Endothelial cell of umbilical vein (primary cell): ENCODE measurements around the gene SDHB. TPM values are rescaled to one million over a fixed set of nuclear protein-coding genes. Genes with fewer than 3 reads are reported as not detected.

ENCODE experiments used
- BruUV-seq: library from RNA; stranded (reverse); fragments of 400-500 nt; replicated peaks from 2 replicates; lab custom pipeline; 2021; lab: Mats Ljungman, UMichigan
- CTCF ChIA-PET: fragments of 300-600, 350-600 bp; sonication (Branson Sonifier 250); formaldehyde crosslinking; loops from one replicate; lab custom pipeline; 2021; ENCODE audit warnings: antibody characterized with exemption, inconsistent platforms; lab: Charles Lee
- POLR2A ChIA-PET: fragments of 300-600, 350-600 bp; sonication (Branson Sonifier 250); formaldehyde crosslinking; loops from one replicate; lab custom pipeline; 2021; ENCODE audit warnings: antibody characterized with exemption, inconsistent platforms; lab: Charles Lee
- DNase-seq: peaks from one replicate; pipeline ENCODE4 v3.0.0-alpha.2; 2011; ENCODE audit warnings: low read depth, low spot score
- FAIRE-seq: peaks from 2 replicates; lab custom pipeline; 2011; peaks lifted over from hg19 to GRCh38; lab: Jason Lieb, UNC
- H2AFZ ChIP-seq: 2 replicates; pipeline ENCODE4 v1.6.0; 2012; ENCODE audit warnings: low read depth, low read length, control low read depth, inconsistent platforms
- H3K27ac ChIP-seq: 2 replicates; pipeline ENCODE4 v1.5.1; 2011; ENCODE audit warnings: low read depth, mild to moderate bottlenecking, control low read depth, low read length, moderate library complexity; ENCODE audit not compliant: insufficient read depth
- H3K27me3 ChIP-seq, 2 experiments: 2 replicates each; pipeline versions ENCODE4 v1.6.0 to v1.6.1; 2011; ENCODE audit warnings: low read length in 2 of 2, mixed read lengths in 1 of 2; ENCODE audit not compliant: control insufficient read depth in 2 of 2, insufficient read depth in 2 of 2
- H3K36me3 ChIP-seq, 2 experiments: 2 replicates in 1 of 2; 3 replicates in 1 of 2; pipeline ENCODE4 v1.5.1; 2011; ENCODE audit warnings: low read length in 2 of 2, mild to moderate bottlenecking in 1 of 2, moderate library complexity in 1 of 2; ENCODE audit not compliant: control insufficient read depth in 2 of 2, insufficient read depth in 2 of 2; ENCODE audit errors: extremely low read depth in 1 of 2
- H3K4me1 ChIP-seq: 3 replicates; pipeline ENCODE4 v1.5.1; 2011; ENCODE audit warnings: mild to moderate bottlenecking, low read length; ENCODE audit not compliant: control insufficient read depth, insufficient read depth; ENCODE audit errors: extremely low read depth
- H3K4me2 ChIP-seq: 2 replicates; pipeline ENCODE4 v1.6.1; 2011; ENCODE audit warnings: low read length, control low read depth, mixed read lengths; ENCODE audit not compliant: insufficient read depth
- H3K4me3 ChIP-seq, 3 experiments: fragments of 200-600 bp in 1 of 3; sonication (generic), shearing (Covaris generic) in 1 of 3; replicated peaks in 1 of 3; 2 replicates each; pipeline ENCODE4 v1.5.1; 2011 to 2016; ENCODE audit warnings: control low read depth in 3 of 3, low read length in 3 of 3, mild to moderate bottlenecking in 2 of 3, inconsistent platforms in 1 of 3, low read depth in 1 of 3, moderate library complexity in 1 of 3; ENCODE audit not compliant: insufficient read depth in 1 of 3
- H3K79me2 ChIP-seq: 2 replicates; pipeline ENCODE4 v1.6.0; 2012; ENCODE audit warnings: low read length, inconsistent platforms; ENCODE audit not compliant: control insufficient read depth, insufficient read depth
- H3K9ac ChIP-seq: replicated peaks from 2 replicates; pipeline ENCODE3; 2011; ENCODE audit warnings: low read length, control low read depth; ENCODE audit not compliant: insufficient read depth; ENCODE audit errors: extremely low read depth
- H3K9me1 ChIP-seq: replicated peaks from 3 replicates; pipeline ENCODE4 v1.6.0; 2011; ENCODE audit warnings: mild to moderate bottlenecking, low read length; ENCODE audit not compliant: control insufficient read depth, insufficient read depth; ENCODE audit errors: extremely low read depth
- H3K9me3 ChIP-seq: replicated peaks from 2 replicates; pipeline ENCODE4 v1.5.1; 2012; ENCODE audit warnings: low read length, inconsistent platforms; ENCODE audit not compliant: control insufficient read depth, insufficient read depth
- H4K20me1 ChIP-seq: replicated peaks from 2 replicates; pipeline ENCODE3; 2011; ENCODE audit warnings: mild to moderate bottlenecking, low read length; ENCODE audit not compliant: control insufficient read depth, insufficient read depth; ENCODE audit errors: extremely low read depth
- EZH2 ChIP-seq: IDR thresholded peaks from 2 replicates; pipeline ENCODE4 v1.6.1; 2012; ENCODE audit warnings: borderline replicate concordance, low read depth, mild to moderate bottlenecking, moderate library complexity, low read length, inconsistent platforms; ENCODE audit not compliant: severe bottlenecking
- FOS ChIP-seq: IDR thresholded peaks from 2 replicates; pipeline ENCODE4 v1.6.1; 2011; ENCODE audit warnings: mild to moderate bottlenecking, low read length, moderate library complexity, borderline replicate concordance; ENCODE audit not compliant: insufficient read depth
- POLR2A ChIP-seq: IDR thresholded peaks from 2 replicates; pipeline ENCODE4 v1.6.1; 2012; ENCODE audit warnings: low read depth, mild to moderate bottlenecking, control low read depth, low read length
- POLR2AphosphoS5 ChIP-seq: IDR thresholded peaks from 2 replicates; pipeline ENCODE4 v1.6.1; 2012; ENCODE audit warnings: low read depth, mild to moderate bottlenecking, control low read depth, low read length, moderate library complexity; ENCODE audit not compliant: insufficient read depth
- dilution Hi-C: fragments of 300-500 bp; cut with MboI; formaldehyde crosslinking; loops from one replicate; pipeline ENCODE4 v1.15.0; 2019; ENCODE audit warnings: low sequenced_read_pairs; ENCODE audit not compliant: extremely low pct_ligation_motif_present
- intact Hi-C: fragments of 100-400 bp; cut with micrococcal nuclease; formaldehyde crosslinking; loops from one replicate; pipeline ENCODE4 v1.10.0; 2022
- polyA plus RNA-seq, 4 experiments: library from polyadenylated mRNA; depleted of rRNA in 3 of 4; stranded (reverse) in 3 of 4; unstranded in 1 of 4; fragments of >200 nt; gene quantifications; 2 replicates each; pipeline versions ENCODE4 v1.2.1 to v1.2.3, GENCODE V29; 2011 to 2012; ENCODE audit warnings: missing spikeins in 1 of 4
- total RNA-seq: library from RNA; stranded (reverse); gene quantifications from 2 replicates; pipeline ENCODE4 v1.2.3, GENCODE V29; 2021
- TF ChIP-seq, protein P1 (sequence below), 2 donors: IDR thresholded peaks; 1 replicate in 1 of 2; 2 replicates in 1 of 2; pipeline ENCODE4 v1.5.1; 2011; ENCODE audit warnings: low read length in 2 of 2, mild to moderate bottlenecking in 2 of 2, moderate library complexity in 2 of 2, control low read depth in 1 of 2, inconsistent platforms in 1 of 2, low read depth in 1 of 2; ENCODE audit not compliant: insufficient read depth in 1 of 2; ENCODE audit errors: extremely low read depth in 1 of 2
- TF ChIP-seq, protein P2 (sequence below): IDR thresholded peaks from 2 replicates; pipeline ENCODE4 v1.6.1; 2011; ENCODE audit not compliant: insufficient read depth, insufficient read length

The SDHB gene
- total and polyA plus RNA-seq, 2 donors (not counting 3 experiments of a cell fraction or from before 2014, with no cell fraction given): 96.2 to 98.1 TPM

- dilution Hi-C loops (no loop called here), intact Hi-C loops (no loop called here)
- H3K9me3 ChIP-seq: no peaks in the 10 kb centered on the region
- ChIA-PET CTCF (no interaction called here), POLR2A (no interaction called here)
- no TSS peak for BruUV-seq
- H4K20me1 ChIP-seq: no peaks in the 10 kb centered on the region
- no peak overlapping the region for H3K4me2 ChIP-seq
- H3K27ac ChIP-seq: no peak overlapping the region
- no peak overlapping the region for H3K9ac ChIP-seq
- no peak for DNase-seq
- peaks cover 0 to 4% of the 10 kb centered on the region in 2 experiments for H3K27me3 ChIP-seq
- H3K36me3 ChIP-seq: no peaks in the 10 kb centered on the region
- H3K4me1 ChIP-seq: no peaks in the 10 kb centered on the region
- no peak for TF ChIP-seq EZH2
- TF ChIP-seq FOS: no peak
- TF ChIP-seq, protein P1, sequence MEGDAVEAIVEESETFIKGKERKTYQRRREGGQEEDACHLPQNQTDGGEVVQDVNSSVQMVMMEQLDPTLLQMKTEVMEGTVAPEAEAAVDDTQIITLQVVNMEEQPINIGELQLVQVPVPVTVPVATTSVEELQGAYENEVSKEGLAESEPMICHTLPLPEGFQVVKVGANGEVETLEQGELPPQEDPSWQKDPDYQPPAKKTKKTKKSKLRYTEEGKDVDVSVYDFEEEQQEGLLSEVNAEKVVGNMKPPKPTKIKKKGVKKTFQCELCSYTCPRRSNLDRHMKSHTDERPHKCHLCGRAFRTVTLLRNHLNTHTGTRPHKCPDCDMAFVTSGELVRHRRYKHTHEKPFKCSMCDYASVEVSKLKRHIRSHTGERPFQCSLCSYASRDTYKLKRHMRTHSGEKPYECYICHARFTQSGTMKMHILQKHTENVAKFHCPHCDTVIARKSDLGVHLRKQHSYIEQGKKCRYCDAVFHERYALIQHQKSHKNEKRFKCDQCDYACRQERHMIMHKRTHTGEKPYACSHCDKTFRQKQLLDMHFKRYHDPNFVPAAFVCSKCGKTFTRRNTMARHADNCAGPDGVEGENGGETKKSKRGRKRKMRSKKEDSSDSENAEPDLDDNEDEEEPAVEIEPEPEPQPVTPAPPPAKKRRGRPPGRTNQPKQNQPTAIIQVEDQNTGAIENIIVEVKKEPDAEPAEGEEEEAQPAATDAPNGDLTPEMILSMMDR (IDR thresholded peaks at IDR 0.05; ENCODE audit: extremely low read depth in 1 of 2, insufficient read depth in 1 of 2, low read depth in 1 of 2, low read length in 2 of 2): no peak
- TF ChIP-seq, protein P2, sequence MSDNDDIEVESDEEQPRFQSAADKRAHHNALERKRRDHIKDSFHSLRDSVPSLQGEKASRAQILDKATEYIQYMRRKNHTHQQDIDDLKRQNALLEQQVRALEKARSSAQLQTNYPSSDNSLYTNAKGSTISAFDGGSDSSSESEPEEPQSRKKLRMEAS: no peak
- no peak for TF ChIP-seq POLR2A
- no peak overlapping the region for H2AFZ ChIP-seq
- H3K79me2 ChIP-seq: no peaks in the 10 kb centered on the region
- FAIRE-seq: no peak
- no peak overlapping the region for H3K4me3 ChIP-seq
- no peaks in the 10 kb centered on the region for H3K9me1 ChIP-seq
Observed at GRCh38 chr1:17094664-17095063, 40.8 kb upstream of the SDHB start.

DNA sequence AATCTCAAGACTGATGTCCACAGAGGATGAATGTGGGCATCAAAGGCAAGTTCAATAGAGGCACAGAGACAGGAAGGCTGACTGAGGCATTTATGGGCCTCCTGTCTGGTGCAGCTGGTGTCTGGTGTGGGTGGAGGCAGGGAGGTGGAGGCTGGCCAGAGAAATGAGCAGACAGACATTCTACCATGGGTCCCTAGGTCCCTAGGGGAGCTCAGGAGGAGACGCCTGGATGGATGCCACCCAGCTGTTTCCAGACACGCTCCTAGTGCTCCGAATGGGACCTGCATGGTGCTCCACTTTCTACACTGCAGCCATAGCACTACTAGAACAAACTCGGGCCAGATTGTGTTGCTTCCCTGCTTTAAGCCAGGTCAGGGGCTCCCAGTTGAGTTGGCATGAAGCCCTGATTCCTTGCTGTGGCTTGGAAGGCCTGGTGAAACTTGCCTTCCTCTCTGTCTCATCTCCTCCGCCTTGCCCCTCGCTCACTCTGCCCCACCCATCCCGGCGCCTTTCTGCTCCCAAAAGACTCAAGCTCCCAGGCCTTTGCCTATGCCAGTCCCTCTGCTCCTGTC is 40.1 kb upstream of the SDHB start:
- peaks cover 0 to 4% of the 10 kb centered on the region in 2 experiments for H3K27me3 ChIP-seq
- TF ChIP-seq POLR2A: no peak
- no peak for TF ChIP-seq POLR2AphosphoS5
- no peaks in the 10 kb centered on the region for H3K4me1 ChIP-seq
- no peak overlapping the region for H2AFZ ChIP-seq
- H3K36me3 ChIP-seq: no peaks in the 10 kb centered on the region
- no peak overlapping the region for H3K4me3 ChIP-seq
- H3K4me2 ChIP-seq: no peak overlapping the region
- no peak overlapping the region for H3K27ac ChIP-seq
- no peak for DNase-seq
- no peaks in the 10 kb centered on the region for H3K9me3 ChIP-seq
- no peaks in the 10 kb centered on the region for H3K79me2 ChIP-seq
- no peak for FAIRE-seq
- no peak overlapping the region for H3K9ac ChIP-seq
- BruUV-seq: no TSS peak
- no peaks in the 10 kb centered on the region for H4K20me1 ChIP-seq
- intact Hi-C loops: no loop called here
- CTCF ChIA-PET: no interaction called here
- dilution Hi-C loops: no loop called here
- H3K9me1 ChIP-seq: no peaks in the 10 kb centered on the region
- POLR2A ChIA-PET: no interaction called here
